K562 (cell line): ENCODE measurements around the gene DUSP10. TPM values are rescaled to one million over a fixed set of nuclear protein-coding genes. Genes with fewer than 3 reads are reported as not detected.

ENCODE experiments used
- ATAC-seq: fragments of 200-7000 bp; cut with Tn5 transposase; 3 replicates; pipeline ENCODE4 v1.9.1; 2020; ENCODE audit warnings: moderate library complexity
- BruUV-seq: library from RNA; stranded (reverse); fragments of 400-500 nt; replicated peaks from 2 replicates; lab custom pipeline; 2021; lab: Mats Ljungman, UMichigan
- CTCF ChIA-PET: fragments of 300-600 bp; formaldehyde crosslinking; extraction: SDS; loops from one replicate; lab custom pipeline; 2021; ENCODE audit warnings: low intra/inter-chr PET ratio; lab: Yijun Ruan, JAX
- POLR2A ChIA-PET: fragments of 300-600, 350-650 bp; sonication (Branson Sonifier 250); formaldehyde crosslinking; extraction: SDS; loops from one replicate; lab custom pipeline; 2021; ENCODE audit warnings: antibody characterized with exemption, inconsistent platforms; lab: Yijun Ruan, JAX
- DNase-seq, 4 experiments: peaks; one replicate each; pipeline versions ENCODE4 v3.0.0 to v3.0.0-alpha.2; 2011 to 2018; ENCODE audit warnings: low spot score in 3 of 4, mixed read lengths in 3 of 4; ENCODE audit errors: extremely low read depth in 1 of 4
- FAIRE-seq: peaks from 2 replicates; lab custom pipeline; 2011; peaks lifted over from hg19 to GRCh38; lab: Jason Lieb, UNC
- H2AFZ ChIP-seq: 2 replicates; pipeline ENCODE4 v1.6.0; 2011; ENCODE audit warnings: low read depth, low read length, control low read depth, inconsistent platforms
- H3K27ac ChIP-seq: fragments of 200-600 bp; 3 replicates; pipeline ENCODE4 v1.8.0; 2011; ENCODE audit warnings: low read depth, mild to moderate bottlenecking, control low read depth, inconsistent platforms, low read length, moderate library complexity, mixed read lengths; ENCODE audit errors: extremely low read depth
- H3K27me3 ChIP-seq, 2 experiments: fragments of 300-600 bp in 1 of 2; 2 replicates in 1 of 2; 3 replicates in 1 of 2; pipeline versions ENCODE4 v1.6.0 to v1.8.0; 2011; ENCODE audit warnings: inconsistent platforms in 2 of 2, low read length in 2 of 2, mild to moderate bottlenecking in 1 of 2, mixed read lengths in 1 of 2, moderate library complexity in 1 of 2; ENCODE audit not compliant: control insufficient read depth in 2 of 2, insufficient read depth in 2 of 2
- H3K36me3 ChIP-seq: fragments of 300-600 bp; 3 replicates; pipeline ENCODE4 v1.8.0; 2011; ENCODE audit warnings: mild to moderate bottlenecking, low read length, inconsistent platforms; ENCODE audit not compliant: control insufficient read depth, insufficient read depth
- H3K4me1 ChIP-seq, 2 experiments: fragments of 200-600 bp in 1 of 2; replicated peaks in 1 of 2; 2 replicates in 1 of 2; 3 replicates in 1 of 2; pipeline versions ENCODE4 v1.5.1 to v1.8.0; 2011; ENCODE audit warnings: inconsistent platforms in 2 of 2, low read length in 2 of 2, mild to moderate bottlenecking in 1 of 2, mixed read lengths in 1 of 2, moderate library complexity in 1 of 2; ENCODE audit not compliant: control insufficient read depth in 2 of 2, insufficient read depth in 2 of 2
- H3K4me2 ChIP-seq: 2 replicates; pipeline ENCODE4 v1.6.1; 2011; ENCODE audit warnings: low read length, control low read depth, inconsistent platforms, mixed read lengths; ENCODE audit not compliant: insufficient read depth
- H3K4me3 ChIP-seq: fragments of 200-600 bp; sonication (generic), shearing (Covaris generic); 2 replicates; pipeline ENCODE4 v1.5.1; 2016; ENCODE audit warnings: control low read depth, inconsistent platforms
- H3K79me2 ChIP-seq: fragments of 200-600 bp; 3 replicates; pipeline ENCODE4 v1.8.0; 2011; ENCODE audit warnings: low read length, inconsistent platforms; ENCODE audit not compliant: control insufficient read depth, insufficient read depth
- H3K9ac ChIP-seq, 2 experiments: 2 replicates each; pipeline versions ENCODE4 v1.6.0 to v1.6.1; 2011; ENCODE audit warnings: low read depth in 2 of 2, low read length in 2 of 2, control low read depth in 1 of 2, inconsistent platforms in 1 of 2, mild to moderate bottlenecking in 1 of 2, mixed read lengths in 1 of 2; ENCODE audit not compliant: insufficient read depth in 1 of 2
- H3K9me1 ChIP-seq: one replicate; pipeline ENCODE4 v1.6.0; 2011; ENCODE audit warnings: inconsistent platforms, mild to moderate bottlenecking, low read length, moderate library complexity; ENCODE audit not compliant: control insufficient read depth, insufficient read depth
- H3K9me3 ChIP-seq: replicated peaks from 2 replicates; pipeline ENCODE4 v1.5.1; 2011; ENCODE audit warnings: low read depth, low read length, inconsistent platforms; ENCODE audit not compliant: control insufficient read depth, insufficient read depth
- H4K20me1 ChIP-seq: replicated peaks from 2 replicates; pipeline ENCODE4 v1.6.1; 2011; ENCODE audit warnings: low read length, inconsistent platforms, mixed read lengths; ENCODE audit not compliant: control insufficient read depth, insufficient read depth
- CCNT2 ChIP-seq: IDR thresholded peaks from 2 replicates; pipeline ENCODE4 v1.6.1; 2011; ENCODE audit warnings: borderline replicate concordance, low read depth, mild to moderate bottlenecking, moderate library complexity, mixed read lengths, low read length; ENCODE audit not compliant: insufficient read length; ENCODE audit errors: extremely low read depth
- ELF1 ChIP-seq: fragments of 200-800 bp; sonication (Bioruptor generic); IDR thresholded peaks from 2 replicates; pipeline ENCODE4 v1.6.1; 2016; ENCODE audit warnings: missing genetic modification characterization, missing compliant biosample characterization
- FOSL1 ChIP-seq: fragments of 200-800 bp; sonication (Bioruptor generic); conservative IDR thresholded peaks from 2 replicates; pipeline ENCODE4 v1.6.1; 2016; ENCODE audit warnings: missing genetic modification characterization, missing compliant biosample characterization
- KLF16 ChIP-seq: IDR thresholded peaks from 2 replicates; pipeline ENCODE4 v1.6.1; 2016; ENCODE audit warnings: antibody characterized with exemption
- ZNF184 ChIP-seq: sonication (generic); formaldehyde crosslinking; IDR thresholded peaks from 2 replicates; pipeline ENCODE4 v1.5.0; 2020; ENCODE audit warnings: missing genetic modification reagents
- WGBS: fragments of 100-300 bp; shearing (Covaris generic); methylation state at CpG from one replicate; pipeline ENCODE4 v1.1.6; 2016; ENCODE audit warnings: low coverage, mixed read lengths; ENCODE audit not compliant: insufficient coverage; ENCODE audit errors: missing lambda C conversion rate; 5-methylcytosine and 5-hydroxymethylcytosine counted together
- in situ Hi-C: fragments of 300-500 bp; cut with MboI; formaldehyde crosslinking; loops from 4 replicates; pipeline ENCODE4 v1.15.0; 2018; ENCODE audit warnings: inconsistent platforms, mixed read lengths
- intact Hi-C: fragments of 100-400 bp; cut with micrococcal nuclease; formaldehyde crosslinking; loops from 2 replicates; pipeline ENCODE4 v1.14.2; 2022
- polyA plus RNA-seq, 8 experiments: library from polyadenylated mRNA; depleted of rRNA in 4 of 8; stranded (reverse) in 5 of 8; unstranded in 3 of 8; fragments of >200 nt; fragmentation: Nextera tagmentation in 2 of 8; fragmentation: Illumina TruSeq in 1 of 8; extraction: Ambion mirVana in 2 of 8; extraction: Trizol in 1 of 8; gene quantifications; 2 replicates each; pipeline versions ENCODE4 v1.2.1 to v1.2.3, GENCODE V29; 2011 to 2014; ENCODE audit warnings: inconsistent platforms in 1 of 8, missing spikeins in 1 of 8
- total RNA-seq, 7 experiments: library from RNA; depleted of rRNA in 6 of 7; stranded (reverse); fragments of >200 nt in 6 of 7; fragmentation: Illumina TruSeq in 2 of 7; extraction: Trizol in 2 of 7; gene quantifications; 2 replicates each; pipeline versions ENCODE4 v1.2.1 to v1.2.3, GENCODE V29; 2011 to 2021; ENCODE audit warnings: low replicate concordance in 1 of 7
- TF ChIP-seq, protein P1 (sequence below): fragments of 200-800 bp; sonication (Bioruptor generic); IDR thresholded peaks from 2 replicates; pipeline ENCODE4 v1.6.1; 2016; ENCODE audit warnings: missing genetic modification characterization, missing compliant biosample characterization
- TF ChIP-seq, protein P2 (sequence below): sonication (generic); formaldehyde crosslinking; IDR thresholded peaks from 2 replicates; pipeline ENCODE4 v1.8.0; 2022; ENCODE audit warnings: missing genetic modification reagents, mild to moderate bottlenecking, borderline replicate concordance

The DUSP10 gene
- total and polyA plus RNA-seq, 9 of the 15 experiments (the other 6 are each of a cell fraction or from before 2014, with no cell fraction given), result 1.7 to 8.3 (median 6.1) TPM

DNA sequence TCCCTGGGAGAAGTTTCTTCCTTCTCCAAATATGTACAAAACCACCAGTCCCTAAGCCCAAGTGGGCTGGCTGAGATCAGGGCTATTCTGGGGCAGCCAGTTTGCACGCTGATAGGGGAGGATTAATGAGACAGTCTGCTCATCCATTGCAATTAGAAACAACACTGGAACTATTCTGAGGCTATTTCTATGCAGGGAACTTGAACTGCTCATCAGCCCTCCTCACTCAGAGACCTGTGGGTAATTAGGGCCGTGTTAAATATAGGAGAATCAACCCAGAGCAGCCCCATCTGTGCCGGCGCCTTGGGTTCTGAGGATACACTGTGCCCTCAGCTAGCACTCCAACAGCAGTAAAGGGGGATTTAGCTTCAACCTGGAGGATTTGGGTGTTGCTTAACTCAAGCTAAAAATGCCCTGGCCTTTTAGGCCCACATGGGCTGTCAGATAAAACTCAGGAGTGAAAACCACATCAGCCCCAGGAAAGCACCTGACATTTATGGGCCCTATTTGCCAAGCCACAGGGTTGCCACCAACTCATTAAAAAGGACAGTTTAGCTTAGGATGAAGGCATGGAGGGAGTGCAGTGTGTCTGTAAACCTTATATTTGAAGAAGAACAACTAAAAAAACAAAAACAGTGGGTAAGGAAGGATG is 53.9 kb downstream of the DUSP10 start (continued):
- TF ChIP-seq, protein P1, sequence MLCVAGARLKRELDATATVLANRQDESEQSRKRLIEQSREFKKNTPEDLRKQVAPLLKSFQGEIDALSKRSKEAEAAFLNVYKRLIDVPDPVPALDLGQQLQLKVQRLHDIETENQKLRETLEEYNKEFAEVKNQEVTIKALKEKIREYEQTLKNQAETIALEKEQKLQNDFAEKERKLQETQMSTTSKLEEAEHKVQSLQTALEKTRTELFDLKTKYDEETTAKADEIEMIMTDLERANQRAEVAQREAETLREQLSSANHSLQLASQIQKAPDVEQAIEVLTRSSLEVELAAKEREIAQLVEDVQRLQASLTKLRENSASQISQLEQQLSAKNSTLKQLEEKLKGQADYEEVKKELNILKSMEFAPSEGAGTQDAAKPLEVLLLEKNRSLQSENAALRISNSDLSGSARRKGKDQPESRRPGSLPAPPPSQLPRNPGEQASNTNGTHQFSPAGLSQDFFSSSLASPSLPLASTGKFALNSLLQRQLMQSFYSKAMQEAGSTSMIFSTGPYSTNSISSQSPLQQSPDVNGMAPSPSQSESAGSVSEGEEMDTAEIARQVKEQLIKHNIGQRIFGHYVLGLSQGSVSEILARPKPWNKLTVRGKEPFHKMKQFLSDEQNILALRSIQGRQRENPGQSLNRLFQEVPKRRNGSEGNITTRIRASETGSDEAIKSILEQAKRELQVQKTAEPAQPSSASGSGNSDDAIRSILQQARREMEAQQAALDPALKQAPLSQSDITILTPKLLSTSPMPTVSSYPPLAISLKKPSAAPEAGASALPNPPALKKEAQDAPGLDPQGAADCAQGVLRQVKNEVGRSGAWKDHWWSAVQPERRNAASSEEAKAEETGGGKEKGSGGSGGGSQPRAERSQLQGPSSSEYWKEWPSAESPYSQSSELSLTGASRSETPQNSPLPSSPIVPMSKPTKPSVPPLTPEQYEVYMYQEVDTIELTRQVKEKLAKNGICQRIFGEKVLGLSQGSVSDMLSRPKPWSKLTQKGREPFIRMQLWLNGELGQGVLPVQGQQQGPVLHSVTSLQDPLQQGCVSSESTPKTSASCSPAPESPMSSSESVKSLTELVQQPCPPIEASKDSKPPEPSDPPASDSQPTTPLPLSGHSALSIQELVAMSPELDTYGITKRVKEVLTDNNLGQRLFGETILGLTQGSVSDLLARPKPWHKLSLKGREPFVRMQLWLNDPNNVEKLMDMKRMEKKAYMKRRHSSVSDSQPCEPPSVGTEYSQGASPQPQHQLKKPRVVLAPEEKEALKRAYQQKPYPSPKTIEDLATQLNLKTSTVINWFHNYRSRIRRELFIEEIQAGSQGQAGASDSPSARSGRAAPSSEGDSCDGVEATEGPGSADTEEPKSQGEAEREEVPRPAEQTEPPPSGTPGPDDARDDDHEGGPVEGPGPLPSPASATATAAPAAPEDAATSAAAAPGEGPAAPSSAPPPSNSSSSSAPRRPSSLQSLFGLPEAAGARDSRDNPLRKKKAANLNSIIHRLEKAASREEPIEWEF, result peak; percentile 52; the same call in 1 of the 2 replicates

DNA sequence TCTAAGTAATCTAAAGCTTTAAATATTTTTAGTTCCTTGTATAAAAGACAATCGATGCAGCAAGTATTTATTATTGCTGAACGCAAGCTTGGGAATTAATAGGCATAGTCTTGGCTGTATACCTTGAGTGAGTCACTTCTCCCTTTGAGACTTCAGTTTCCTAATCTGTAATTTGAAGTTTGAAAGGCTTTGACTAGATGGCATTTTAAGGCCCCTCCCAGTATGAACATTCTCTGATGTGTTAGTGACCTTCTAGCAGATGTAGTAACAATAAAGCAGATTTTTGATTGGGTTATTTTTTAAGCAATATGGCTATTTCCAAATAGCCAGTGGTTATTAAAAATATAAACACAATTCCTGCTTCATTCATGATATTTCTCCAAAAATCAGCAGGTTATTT is 58.2 kb downstream of the DUSP10 start:
- intact Hi-C loops, result no loop called here
- in situ Hi-C loops, result no loop called here

More for the DNA sequence above, 58.2 kb downstream of the DUSP10 start:
- Histone ChIP-seq H3K9ac (no peak overlapping the region), H3K27me3 (no peaks in the 10 kb centered on the region; a peak in 1 of 5 replicates), H3K9me3 (no peaks in the 10 kb centered on the region), H3K4me1 (peaks cover 0 to 16% of the 10 kb centered on the region in 2 experiments; a peak in 2 of 5 replicates), H3K4me3 (no peak overlapping the region), H3K36me3 (no peaks in the 10 kb centered on the region), H3K9me1 (no peaks in the 10 kb centered on the region), H3K79me2 (no peaks in the 10 kb centered on the region), H4K20me1 (no peaks in the 10 kb centered on the region), H3K27ac (no peak overlapping the region), H3K4me2 (no peak overlapping the region), H2AFZ (no peak overlapping the region)
- ChIA-PET CTCF (no interaction called here), POLR2A (no interaction called here)
- FAIRE-seq, result no peak
- DNase-seq, result no peak
- no peak for ATAC-seq
- TF ChIP-seq ZNF184 (CRISPR knock-in tag) (no peak), FOSL1 (peak; percentile 34; the same call in 1 of the 2 replicates), CCNT2 (no peak), KLF16 (no peak), ELF1 (no peak)
- TF ChIP-seq, protein P2, sequence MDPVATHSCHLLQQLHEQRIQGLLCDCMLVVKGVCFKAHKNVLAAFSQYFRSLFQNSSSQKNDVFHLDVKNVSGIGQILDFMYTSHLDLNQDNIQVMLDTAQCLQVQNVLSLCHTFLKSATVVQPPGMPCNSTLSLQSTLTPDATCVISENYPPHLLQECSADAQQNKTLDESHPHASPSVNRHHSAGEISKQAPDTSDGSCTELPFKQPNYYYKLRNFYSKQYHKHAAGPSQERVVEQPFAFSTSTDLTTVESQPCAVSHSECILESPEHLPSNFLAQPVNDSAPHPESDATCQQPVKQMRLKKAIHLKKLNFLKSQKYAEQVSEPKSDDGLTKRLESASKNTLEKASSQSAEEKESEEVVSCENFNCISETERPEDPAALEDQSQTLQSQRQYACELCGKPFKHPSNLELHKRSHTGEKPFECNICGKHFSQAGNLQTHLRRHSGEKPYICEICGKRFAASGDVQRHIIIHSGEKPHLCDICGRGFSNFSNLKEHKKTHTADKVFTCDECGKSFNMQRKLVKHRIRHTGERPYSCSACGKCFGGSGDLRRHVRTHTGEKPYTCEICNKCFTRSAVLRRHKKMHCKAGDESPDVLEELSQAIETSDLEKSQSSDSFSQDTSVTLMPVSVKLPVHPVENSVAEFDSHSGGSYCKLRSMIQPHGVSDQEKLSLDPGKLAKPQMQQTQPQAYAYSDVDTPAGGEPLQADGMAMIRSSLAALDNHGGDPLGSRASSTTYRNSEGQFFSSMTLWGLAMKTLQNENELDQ (CRISPR knock-in tag), result no peak
- WGBS, result 33% methylated on average over 2 of the region's 2 CpGs
- BruUV-seq, result no TSS peak
